Body of pancreas (tissue), 4 donors: ENCODE results near the gene FGR. TPM values are rescaled to one million over a fixed set of nuclear protein-coding genes. Genes with fewer than 3 reads are reported as not detected.
A peak's percentile ranks its signal among the peaks of the same experiment; 100 is the strongest.

ENCODE experiments used
- ATAC-seq: fragments of 150-250 bp; one replicate; pipeline ENCODE4 v1.9.1; 2016
- DNase-seq, 4 donors: peaks; one replicate each; pipeline ENCODE4 v3.0.0-alpha.2; 2019
- H3K27ac ChIP-seq, 4 donors: fragments of 200-600 bp; sonication (generic); 1 replicate in 3 of 4; 2 replicates in 1 of 4; pipeline versions ENCODE4 v1.5.1 to v1.6.1; 2016 to 2019; ENCODE audit warnings: mild to moderate bottlenecking in 1 of 4, mixed read lengths in 1 of 4, moderate library complexity in 1 of 4
- H3K27me3 ChIP-seq, 2 donors: fragments of 200-600 bp; sonication (generic); one replicate each; pipeline ENCODE4 v1.6.0; 2016; ENCODE audit warnings: mild to moderate bottlenecking in 1 of 2
- H3K36me3 ChIP-seq, 2 donors: fragments of 200-600 bp; sonication (generic); replicated peaks in 1 of 2; 2 replicates each; pipeline ENCODE4 v1.5.1; 2016; ENCODE audit warnings: low read depth in 2 of 2; ENCODE audit not compliant: insufficient read depth in 1 of 2
- H3K4me1 ChIP-seq: fragments of 200-600 bp; sonication (generic); one replicate; pipeline ENCODE4 v1.6.0; 2016
- H3K4me3 ChIP-seq, 2 donors: fragments of 200-600 bp; sonication (generic); 1 replicate in 1 of 2; 2 replicates in 1 of 2; pipeline ENCODE4 v1.5.1; 2016 to 2019
- H3K9me3 ChIP-seq, 3 donors: fragments of 200-600 bp; sonication (generic); 1 replicate in 2 of 3; 2 replicates in 1 of 3; pipeline ENCODE4 v1.5.1; 2016
- POLR2A ChIP-seq, 3 donors: fragments of 450-650 bp; IDR thresholded peaks; one replicate each; pipeline ENCODE4 v1.6.1; 2016; ENCODE audit warnings: antibody characterized with exemption in 3 of 3, mild to moderate bottlenecking in 2 of 3
- WGBS, 2 donors: methylation state at CpG; one replicate each; pipeline ENCODE4 v1.1.5; 2017; 5-methylcytosine and 5-hydroxymethylcytosine counted together
- intact Hi-C: fragments of 100-400 bp; cut with DNase I; formaldehyde crosslinking; loops from one replicate; pipeline ENCODE4 v1.15.1; 2023
- total RNA-seq, 2 donors: library from RNA; depleted of rRNA; stranded (reverse); fragments of >200 nt; gene quantifications; one replicate each; pipeline ENCODE4 v1.1.0, GENCODE V29; 2016
- TF ChIP-seq, protein P1 (sequence below), 7 experiments: fragments of 450-650 bp in 4 of 7; fragments of 200-600 bp in 3 of 7; sonication (generic) in 3 of 7; IDR thresholded peaks; one replicate each; pipeline ENCODE4 v1.5.1; 2016 to 2019; ENCODE audit warnings: antibody characterized with exemption in 7 of 7

Gene FGR
- total RNA-seq, 2 donors from 2014 or later = 3.0 to 5.4 TPM

DNA sequence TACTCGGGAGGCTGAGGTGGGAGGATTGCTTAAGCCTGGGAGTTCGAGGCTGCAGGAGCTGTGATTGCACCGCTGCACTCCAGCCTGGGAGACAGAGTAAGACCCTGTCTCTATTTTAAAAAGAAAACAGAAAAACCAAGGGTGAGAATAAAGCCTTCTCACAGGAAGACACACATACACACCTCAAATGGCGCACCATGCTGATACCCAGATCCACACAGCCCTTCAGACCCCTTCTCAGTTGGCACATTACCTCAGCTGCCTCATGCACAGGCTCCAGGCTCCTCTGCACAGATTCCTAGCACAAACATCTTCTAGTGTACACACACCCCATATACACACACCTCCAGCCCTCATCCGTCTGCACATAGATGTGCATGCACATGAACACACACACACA, 7.9 kb downstream of the FGR start:
- Histone ChIP-seq H3K27me3 (no peaks in the 10 kb centered on the region), H3K4me3 (no peak overlapping the region), H3K9me3 (no peaks in the 10 kb centered on the region), H3K27ac (peak overlapping the region in 1 of 4 donors; percentile 56), H3K36me3 (no peaks in the 10 kb centered on the region), H3K4me1 (no peaks in the 10 kb centered on the region)
- no peak for TF ChIP-seq POLR2A (IDR thresholded peaks at IDR 0.05)
- TF ChIP-seq, protein P1, sequence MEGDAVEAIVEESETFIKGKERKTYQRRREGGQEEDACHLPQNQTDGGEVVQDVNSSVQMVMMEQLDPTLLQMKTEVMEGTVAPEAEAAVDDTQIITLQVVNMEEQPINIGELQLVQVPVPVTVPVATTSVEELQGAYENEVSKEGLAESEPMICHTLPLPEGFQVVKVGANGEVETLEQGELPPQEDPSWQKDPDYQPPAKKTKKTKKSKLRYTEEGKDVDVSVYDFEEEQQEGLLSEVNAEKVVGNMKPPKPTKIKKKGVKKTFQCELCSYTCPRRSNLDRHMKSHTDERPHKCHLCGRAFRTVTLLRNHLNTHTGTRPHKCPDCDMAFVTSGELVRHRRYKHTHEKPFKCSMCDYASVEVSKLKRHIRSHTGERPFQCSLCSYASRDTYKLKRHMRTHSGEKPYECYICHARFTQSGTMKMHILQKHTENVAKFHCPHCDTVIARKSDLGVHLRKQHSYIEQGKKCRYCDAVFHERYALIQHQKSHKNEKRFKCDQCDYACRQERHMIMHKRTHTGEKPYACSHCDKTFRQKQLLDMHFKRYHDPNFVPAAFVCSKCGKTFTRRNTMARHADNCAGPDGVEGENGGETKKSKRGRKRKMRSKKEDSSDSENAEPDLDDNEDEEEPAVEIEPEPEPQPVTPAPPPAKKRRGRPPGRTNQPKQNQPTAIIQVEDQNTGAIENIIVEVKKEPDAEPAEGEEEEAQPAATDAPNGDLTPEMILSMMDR (IDR thresholded peaks at IDR 0.05) = no peak
- DNase-seq (no peak), ATAC-seq (no peak)
- intact Hi-C loops = no loop called here
- 87 to 90% methylated on average over 5 of the region's 5 CpGs for WGBS, 2 donors

DNA sequence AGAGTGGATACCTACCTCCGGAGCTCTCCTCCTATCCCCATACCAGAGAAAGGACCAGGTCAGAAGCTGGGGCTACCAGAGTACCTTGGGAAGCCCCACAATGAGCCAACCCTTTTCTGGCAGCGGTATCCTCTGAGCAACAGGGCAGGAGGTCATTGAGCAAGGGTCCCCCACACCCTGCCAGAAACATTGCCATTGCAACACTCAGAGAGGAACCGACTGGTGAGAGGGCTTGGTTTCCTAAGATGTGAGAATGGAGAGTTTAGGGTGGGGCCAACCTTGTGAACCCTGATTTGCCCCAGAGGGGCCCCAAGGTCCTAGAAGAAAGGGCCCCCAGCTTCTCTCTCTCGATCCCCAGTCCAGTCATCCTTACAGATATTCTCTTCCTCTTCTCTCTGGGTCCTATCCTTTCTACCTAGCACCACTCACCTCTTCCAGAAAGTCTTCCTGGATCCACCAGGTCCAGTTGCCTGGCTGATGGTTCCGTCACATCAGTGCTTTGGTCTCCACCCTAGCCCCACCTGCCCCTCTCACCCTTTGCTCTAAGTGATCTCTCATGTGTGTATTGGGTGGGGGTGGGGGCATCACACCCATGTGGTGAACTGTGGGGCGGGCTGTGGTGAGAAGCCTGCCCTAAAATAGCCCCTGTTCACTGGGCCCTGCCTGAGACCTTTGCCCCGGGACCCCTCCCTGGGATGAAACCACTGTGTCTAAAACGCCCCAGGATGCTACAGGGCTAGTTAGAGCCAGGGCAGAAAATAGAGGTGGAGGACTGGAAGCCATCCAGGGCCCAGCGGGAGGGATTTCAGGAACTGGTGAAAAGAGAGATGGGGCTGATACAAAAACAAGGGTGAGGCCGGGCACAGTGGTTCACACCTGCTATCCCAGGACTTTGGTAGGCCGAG, 8.7 kb downstream of the FGR start:
- peak in 1 of 4 donors; percentile 67 for DNase-seq
- TF ChIP-seq, protein P1 (IDR thresholded peaks at IDR 0.05) = no peak
- no peak for TF ChIP-seq POLR2A (IDR thresholded peaks at IDR 0.05)
- H3K27me3 ChIP-seq = no peaks in the 10 kb centered on the region
- intact Hi-C loops = no loop called here
- no peak overlapping the region for H3K4me3 ChIP-seq
- 72 to 83% methylated on average over 11 of the region's 11 CpGs for WGBS, 2 donors
- H3K36me3 ChIP-seq = no peaks in the 10 kb centered on the region
- peak overlapping the region in 1 of 4 donors; percentile 56 for H3K27ac ChIP-seq
- no peaks in the 10 kb centered on the region for H3K9me3 ChIP-seq
- no peak for ATAC-seq
- peaks cover 5% of the 10 kb centered on the region for H3K4me1 ChIP-seq

DNA sequence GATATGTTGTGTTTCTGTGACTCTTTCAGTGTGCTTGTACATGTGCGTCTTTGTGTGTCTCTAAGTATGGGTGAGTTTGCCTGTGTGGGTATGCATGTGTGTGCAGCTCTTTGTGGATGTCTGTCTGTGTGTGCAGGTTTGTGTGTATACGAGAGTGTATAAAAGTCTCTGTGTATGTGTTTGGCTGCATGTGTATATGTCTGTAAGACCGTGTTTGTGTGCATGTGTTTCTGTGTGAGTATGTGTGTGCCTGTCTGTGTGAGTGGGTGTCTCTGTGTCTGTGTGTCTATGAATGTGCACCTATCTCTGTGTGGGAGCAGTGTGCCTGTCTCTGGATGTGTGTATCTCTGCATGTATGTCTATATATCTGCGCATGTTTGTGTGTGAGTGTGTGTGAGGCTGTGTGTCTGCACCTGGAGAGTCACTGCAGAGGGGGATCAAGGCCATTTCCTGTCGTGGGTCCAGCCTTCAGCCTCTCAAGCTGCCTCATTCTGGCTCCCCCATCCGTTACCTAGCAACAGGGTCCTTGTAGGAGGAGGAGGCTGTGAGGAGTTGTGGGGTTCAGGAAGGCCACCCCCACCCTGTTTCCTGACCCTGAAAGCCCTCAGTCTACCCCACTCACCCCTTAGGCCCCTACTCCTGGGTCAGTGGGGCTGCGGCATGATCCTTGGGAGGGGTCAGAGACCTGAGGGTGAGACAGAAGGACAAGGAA, 10.4 kb downstream of the FGR start:
- 54 to 56% methylated on average over 7 of the region's 7 CpGs for WGBS, 2 donors
- intact Hi-C loops = no loop called here
- ATAC-seq (no peak), DNase-seq (no peak)
- H3K27me3 ChIP-seq = no peaks in the 10 kb centered on the region
- H3K36me3 ChIP-seq = no peaks in the 10 kb centered on the region
- no peak for TF ChIP-seq POLR2A (IDR thresholded peaks at IDR 0.05)
- TF ChIP-seq, protein P1 (IDR thresholded peaks at IDR 0.05) = no peak
- no peak overlapping the region for H3K4me3 ChIP-seq
- no peaks in the 10 kb centered on the region for H3K9me3 ChIP-seq
- no peak overlapping the region for H3K27ac ChIP-seq
- peaks cover 7% of the 10 kb centered on the region for H3K4me1 ChIP-seq

DNA sequence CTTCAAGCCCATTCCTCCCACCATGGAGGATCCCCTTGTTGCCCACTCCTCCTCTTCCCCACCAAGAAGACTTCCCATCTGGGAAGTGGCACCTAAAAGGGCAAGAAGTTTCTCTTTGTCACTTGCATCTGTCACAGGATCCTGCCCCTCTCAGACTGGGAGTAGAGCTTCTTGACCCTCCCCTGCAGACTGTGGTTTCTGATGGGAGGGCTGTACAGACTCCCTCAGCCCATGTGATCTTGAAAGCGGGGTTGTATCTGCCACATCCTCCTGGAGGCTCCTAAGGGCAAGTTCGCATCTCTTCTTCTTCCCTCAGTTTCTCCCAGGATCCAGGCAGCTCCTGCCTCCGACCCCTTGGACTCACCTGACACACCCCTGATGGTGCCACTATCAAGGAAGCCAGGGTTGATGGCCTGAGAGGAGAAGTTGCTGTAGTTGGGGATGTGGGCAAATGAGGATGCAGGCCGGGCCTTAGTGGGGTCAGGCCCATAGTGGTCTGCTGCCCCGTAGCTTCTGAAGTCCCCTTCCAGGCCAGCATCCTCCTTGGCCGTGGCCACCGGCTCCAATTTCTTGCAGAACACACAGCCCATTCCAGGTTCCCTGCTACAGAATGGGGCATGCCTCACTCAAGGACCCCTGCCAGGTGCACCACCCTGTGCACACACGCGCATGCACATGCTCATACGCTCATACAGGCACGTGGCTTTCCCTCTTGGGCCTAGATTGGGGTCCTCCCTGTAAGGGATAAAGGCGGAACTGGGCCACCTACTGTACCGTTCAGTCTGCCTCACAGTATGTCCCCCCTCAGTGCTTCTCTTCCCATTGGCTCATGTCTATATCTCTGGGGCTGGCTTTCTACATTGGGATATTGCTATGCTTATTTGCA, 11.4 kb downstream of the FGR start:
- Histone ChIP-seq H3K36me3 (no peaks in the 10 kb centered on the region), H3K9me3 (no peaks in the 10 kb centered on the region), H3K4me1 (peaks cover 7% of the 10 kb centered on the region), H3K27ac (no peak overlapping the region), H3K4me3 (no peak overlapping the region), H3K27me3 (no peaks in the 10 kb centered on the region)
- DNase-seq (no peak), ATAC-seq (no peak)
- 81 to 83% methylated on average over 7 to 13 of the region's 13 CpGs for WGBS, 2 donors
- no peak for TF ChIP-seq POLR2A (IDR thresholded peaks at IDR 0.05)
- TF ChIP-seq, protein P1 (IDR thresholded peaks at IDR 0.05) = no peak
- intact Hi-C loops = no loop called here
